ENCODE measurements around the gene COX10. TPM values are rescaled to one million over a fixed set of nuclear protein-coding genes. Genes with fewer than 3 reads are reported as not detected.
"Not testable (repeated sequence)": the region's sequence is repeated elsewhere in the genome, so short reads cannot be mapped to it uniquely, and the experiment has no call there.

Gene COX10
- total RNA-seq, 1 donor from 2014 or later, result 13.8 TPM

- Histone ChIP-seq H3K27me3 (ENCODE audit: low read depth) (no peaks in the 10 kb centered on the region), H3K4me3 (no peak overlapping the region), H3K27ac (no peak overlapping the region), H3K36me3 (no peaks in the 10 kb centered on the region), H3K4me1 (no peaks in the 10 kb centered on the region), H3K9me3 (no peaks in the 10 kb centered on the region)
- TF ChIP-seq CTCF (IDR thresholded peaks at IDR 0.05), result no peak
- ATAC-seq (no peak), DNase-seq (no peak)
- intact Hi-C loops (cut with DNase I), result no loop called here
Observed at GRCh38 chr17:14161419-14161818, 92.1 kb downstream of the COX10 start.

DNA sequence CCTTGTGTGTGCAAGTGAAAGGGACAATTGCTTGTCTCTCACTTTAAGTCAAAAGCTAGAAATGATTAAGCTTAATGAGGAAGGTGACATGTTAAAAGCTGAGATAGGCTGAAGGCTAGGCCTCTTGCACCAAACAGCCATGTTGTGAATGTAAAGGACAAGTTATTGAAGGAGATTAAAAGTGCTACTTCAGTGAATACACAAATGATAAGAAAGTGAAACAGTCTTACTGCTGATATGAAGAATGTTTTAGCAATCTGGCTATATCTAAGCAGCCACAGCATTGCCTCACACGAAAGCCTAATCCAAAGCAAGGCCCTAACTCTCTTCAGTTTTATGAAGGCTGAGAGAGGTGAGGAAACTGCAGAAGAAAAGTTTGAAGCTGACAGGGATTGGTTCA, 96.3 kb downstream of the COX10 start:
- peaks cover 11% of the 10 kb centered on the region for H3K9me3 ChIP-seq
- H3K4me1 ChIP-seq, result no peaks in the 10 kb centered on the region
- no peaks in the 10 kb centered on the region for H3K27me3 ChIP-seq (ENCODE audit: low read depth)
- no peak for DNase-seq
- no peaks in the 10 kb centered on the region for H3K36me3 ChIP-seq
- TF ChIP-seq CTCF (IDR thresholded peaks at IDR 0.05), result no peak
- intact Hi-C loops (cut with DNase I), result no loop called here
- ATAC-seq, result peak in 1 of 2 donors; percentile 44
- H3K4me3 ChIP-seq, result no peak overlapping the region
- H3K27ac ChIP-seq, result no peak overlapping the region

- intact Hi-C loops (cut with DNase I); ATAC-seq: not testable (repeated sequence)
Observed at GRCh38 chr17:14167831-14168230, 98.5 kb downstream of the COX10 start.

GRCh38 chr17:14168582-14168981, 99.3 kb downstream of the COX10 start:
- no peak for ATAC-seq
- H3K27me3 ChIP-seq (ENCODE audit: low read depth), result no peaks in the 10 kb centered on the region
- intact Hi-C loops (cut with DNase I), result no loop called here
- TF ChIP-seq CTCF (IDR thresholded peaks at IDR 0.05), result no peak
- H3K9me3 ChIP-seq, result peaks cover 11% of the 10 kb centered on the region
- H3K4me3 ChIP-seq, result no peak overlapping the region
- H3K4me1 ChIP-seq, result no peaks in the 10 kb centered on the region
- H3K27ac ChIP-seq, result no peak overlapping the region
- no peak for DNase-seq
- no peaks in the 10 kb centered on the region for H3K36me3 ChIP-seq

More at GRCh38 chr17:14167831-14168230, 98.5 kb downstream of the COX10 start:
- not testable (repeated sequence) for H3K4me1 ChIP-seq; H3K27me3 ChIP-seq (ENCODE audit: low read depth); H3K36me3 ChIP-seq; H3K27ac ChIP-seq; H3K4me3 ChIP-seq; DNase-seq
- peaks cover 11% of the 10 kb centered on the region for H3K9me3 ChIP-seq

DNA sequence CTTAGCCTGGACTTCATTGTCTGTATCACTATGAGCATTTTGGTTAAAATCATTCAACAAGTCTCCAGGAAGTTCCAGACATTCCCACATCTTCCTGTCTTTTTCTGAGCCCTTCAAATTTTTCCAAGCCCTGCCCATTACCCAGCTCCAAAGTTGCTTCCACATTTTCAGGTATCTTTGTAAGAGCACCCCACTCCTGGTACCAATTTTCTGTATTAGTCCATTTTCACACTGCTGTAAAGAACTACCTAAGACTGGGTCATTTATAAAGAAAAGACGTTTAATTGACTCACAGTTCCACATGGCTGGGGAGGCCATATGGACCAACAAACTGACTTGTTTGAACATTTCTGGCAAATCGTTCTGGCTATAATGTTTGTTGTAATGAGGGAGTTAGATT, 100.0 kb downstream of the COX10 start:
- no peak overlapping the region for H3K27ac ChIP-seq
- H3K36me3 ChIP-seq, result no peaks in the 10 kb centered on the region
- DNase-seq (no peak), ATAC-seq (no peak)
- TF ChIP-seq CTCF (IDR thresholded peaks at IDR 0.05), result no peak
- intact Hi-C loops (cut with DNase I), result no loop called here
- no peaks in the 10 kb centered on the region for H3K27me3 ChIP-seq (ENCODE audit: low read depth)
- no peaks in the 10 kb centered on the region for H3K4me1 ChIP-seq
- no peak overlapping the region for H3K4me3 ChIP-seq
- peaks cover 11% of the 10 kb centered on the region for H3K9me3 ChIP-seq

GRCh38 chr17:14169901-14170300, 100.6 kb downstream of the COX10 start:
- Histone ChIP-seq H3K27me3 (ENCODE audit: low read depth) (no peaks in the 10 kb centered on the region), H3K9me3 (peaks cover 11% of the 10 kb centered on the region), H3K4me3 (no peak overlapping the region), H3K27ac (no peak overlapping the region), H3K36me3 (no peaks in the 10 kb centered on the region), H3K4me1 (no peaks in the 10 kb centered on the region)
- TF ChIP-seq CTCF (IDR thresholded peaks at IDR 0.05), result no peak
- intact Hi-C loops (cut with DNase I), result no loop called here
- ATAC-seq (no peak), DNase-seq (no peak)

DNA sequence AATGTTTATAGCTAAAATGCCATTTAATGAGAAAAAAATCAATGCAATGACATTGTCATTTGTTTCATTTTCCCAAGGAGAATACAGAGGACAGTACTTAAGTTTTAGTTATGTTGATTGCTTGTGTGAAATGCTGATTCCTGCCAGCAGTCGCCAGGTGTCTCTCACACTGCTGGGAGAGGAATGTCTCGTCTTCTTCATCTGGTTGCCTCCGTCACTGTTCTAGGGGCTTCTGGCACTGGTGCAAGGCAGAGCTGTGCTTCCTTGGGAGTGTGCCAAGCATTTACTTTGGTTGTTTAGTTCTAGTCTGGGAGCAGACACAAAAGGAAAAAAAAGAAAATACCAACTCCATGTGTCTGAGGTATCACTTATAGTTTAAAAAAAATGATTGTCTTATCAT, 107.7 kb downstream of the COX10 start:
- H3K4me3 ChIP-seq; H3K4me1 ChIP-seq; H3K9me3 ChIP-seq; intact Hi-C loops (cut with DNase I); DNase-seq; ATAC-seq; H3K27ac ChIP-seq; H3K36me3 ChIP-seq; H3K27me3 ChIP-seq (ENCODE audit: low read depth): not testable (repeated sequence)

GRCh38 chr17:14177801-14178200, 108.5 kb downstream of the COX10 start:
- intact Hi-C loops (cut with DNase I); H3K4me3 ChIP-seq; H3K9me3 ChIP-seq; H3K4me1 ChIP-seq; H3K27ac ChIP-seq; DNase-seq; ATAC-seq; H3K27me3 ChIP-seq (ENCODE audit: low read depth); H3K36me3 ChIP-seq: not testable (repeated sequence)

DNA sequence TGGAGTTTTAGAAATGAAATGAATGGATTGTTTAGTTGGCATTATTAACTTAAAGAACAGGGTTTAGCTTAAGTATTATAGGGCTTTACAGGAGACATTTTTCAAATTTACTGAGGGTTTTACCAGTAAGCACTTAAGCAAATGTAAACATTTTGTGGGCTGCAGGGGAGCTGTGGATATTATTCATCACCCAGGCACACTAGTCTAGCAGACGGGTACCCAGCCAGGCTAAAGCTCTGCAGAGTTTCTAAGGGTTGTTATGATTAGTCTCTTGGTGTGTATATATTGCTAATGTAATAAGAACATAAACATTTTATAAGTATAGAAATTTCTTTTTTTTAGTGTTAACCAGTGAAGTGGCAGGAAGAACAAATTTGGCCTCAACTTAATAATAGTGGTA, 110.6 kb downstream of the COX10 start:
- H3K27me3 ChIP-seq (ENCODE audit: low read depth); intact Hi-C loops (cut with DNase I); H3K9me3 ChIP-seq; H3K36me3 ChIP-seq; H3K4me3 ChIP-seq; H3K4me1 ChIP-seq; DNase-seq; H3K27ac ChIP-seq; ATAC-seq: not testable (repeated sequence)
